GM19239 (cell line): ENCODE data around the gene PRKG1.

Experiments
- DNase-seq: peaks from one replicate; pipeline ENCODE4 v3.0.0; 2011; ENCODE audit warnings: low spot score; ENCODE audit not compliant: insufficient read length
- FAIRE-seq: peaks from 2 replicates; lab custom pipeline; 2011; peaks lifted over from hg19 to GRCh38; lab: Jason Lieb, UNC

Gene PRKG1

DNA sequence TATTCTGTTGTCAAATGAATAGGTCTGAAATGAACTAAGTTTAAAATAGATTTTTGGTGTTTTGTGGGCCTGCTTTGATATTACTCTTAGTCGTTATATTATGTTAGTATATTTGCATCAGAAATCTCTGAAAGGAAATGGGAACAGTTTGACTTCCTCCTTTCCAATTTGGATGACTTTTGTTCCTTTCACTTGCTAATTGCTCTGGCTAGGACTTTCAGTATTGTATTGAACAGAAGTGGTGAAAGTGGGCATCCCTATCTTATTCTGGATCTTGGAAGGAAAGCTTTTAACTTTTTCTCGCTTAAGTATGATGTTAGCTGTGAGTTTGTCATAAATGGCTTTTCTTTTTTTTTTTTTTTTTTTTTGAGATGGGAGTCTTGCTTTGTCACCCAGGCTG lies 966.2 kb downstream of the PRKG1 start:
- FAIRE-seq (no peak), DNase-seq (no peak)

DNA sequence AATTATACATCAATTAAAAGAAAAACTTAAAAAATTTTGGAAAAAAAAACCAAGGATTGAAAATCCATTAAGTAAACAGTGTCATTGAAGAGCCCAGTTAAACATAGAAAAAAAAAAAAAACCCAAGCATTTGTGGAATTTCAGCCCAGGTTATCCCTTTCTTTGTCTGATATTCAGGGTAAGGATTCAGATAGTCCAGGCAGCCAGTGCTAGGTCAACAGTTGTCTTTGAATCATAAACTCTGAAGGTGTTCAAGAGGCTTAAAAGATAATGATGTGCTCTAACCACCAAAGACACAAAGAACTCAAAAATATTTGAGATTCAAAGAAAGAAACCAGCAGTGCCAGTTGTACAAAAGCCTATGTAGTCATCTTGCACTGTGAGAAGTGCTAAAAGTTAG lies 969.5 kb downstream of the PRKG1 start:
- no peak for DNase-seq
- no peak for FAIRE-seq

DNA sequence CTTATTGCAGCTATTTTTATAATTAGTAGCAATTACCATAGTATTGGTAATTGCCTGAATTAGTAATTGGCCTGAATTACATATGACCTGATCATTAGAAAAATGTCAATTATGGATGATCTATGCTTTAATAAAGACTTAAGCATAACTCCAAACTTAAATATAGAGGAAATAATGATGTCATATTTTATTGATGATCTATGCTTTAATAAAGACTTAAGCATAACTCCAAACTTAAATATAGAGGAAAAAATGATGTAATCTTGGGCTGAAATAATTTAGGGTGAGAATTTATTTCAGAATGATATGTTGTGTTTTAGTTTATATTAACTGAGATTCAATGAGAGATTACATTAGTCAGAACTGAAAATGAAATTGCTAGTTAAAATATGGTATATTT lies 973.8 kb downstream of the PRKG1 start:
- FAIRE-seq (no peak), DNase-seq (no peak)

DNA sequence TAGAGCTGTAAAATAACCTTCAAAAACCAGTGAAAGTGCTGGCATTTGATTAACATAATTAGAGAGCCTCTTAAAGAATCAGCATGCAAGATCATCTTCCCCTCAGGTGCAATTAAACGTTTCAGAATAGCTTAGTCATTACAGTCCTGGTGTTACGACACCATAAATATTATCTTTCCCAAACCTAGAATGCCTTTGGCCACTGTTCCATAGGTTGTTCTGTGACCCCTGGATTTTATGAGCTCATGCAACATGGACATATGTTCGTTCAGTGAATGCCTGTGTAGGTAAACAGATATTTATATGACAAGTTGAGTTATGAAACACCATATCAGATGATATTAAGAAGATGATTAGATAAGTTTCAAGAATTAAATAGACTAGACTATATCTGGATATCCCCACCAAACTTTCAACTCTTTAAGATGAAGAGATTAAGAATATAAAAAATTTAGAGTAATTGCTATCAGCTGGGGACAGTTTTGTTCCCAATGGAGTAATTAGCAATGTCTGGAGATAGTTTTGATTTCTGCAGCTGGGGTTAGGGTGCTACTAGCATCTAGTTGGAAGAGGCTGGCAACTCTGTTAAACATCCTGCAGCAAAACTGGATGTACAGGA lies 976.3 kb downstream of the PRKG1 start:
- DNase-seq = no peak
- no peak for FAIRE-seq

DNA sequence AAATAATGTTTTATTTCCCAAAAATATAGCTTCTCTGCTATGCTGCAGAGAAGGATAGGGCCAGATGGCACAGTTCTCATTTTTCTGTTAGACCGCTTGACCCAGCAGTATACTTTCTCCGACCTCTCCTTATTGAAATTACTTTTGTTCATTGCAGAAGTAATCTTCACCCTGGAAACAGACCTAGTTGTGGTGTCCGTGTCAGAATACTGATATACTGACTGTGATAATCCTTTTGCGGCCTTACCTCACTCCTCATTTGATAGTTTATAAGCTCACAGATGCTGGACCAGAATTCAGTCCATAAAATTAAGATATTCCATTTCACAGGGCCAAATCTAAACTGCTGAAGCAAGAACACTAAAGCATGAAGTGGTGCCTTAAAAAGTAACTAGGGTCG lies 979.2 kb downstream of the PRKG1 start:
- DNase-seq (no peak), FAIRE-seq (no peak)

DNA sequence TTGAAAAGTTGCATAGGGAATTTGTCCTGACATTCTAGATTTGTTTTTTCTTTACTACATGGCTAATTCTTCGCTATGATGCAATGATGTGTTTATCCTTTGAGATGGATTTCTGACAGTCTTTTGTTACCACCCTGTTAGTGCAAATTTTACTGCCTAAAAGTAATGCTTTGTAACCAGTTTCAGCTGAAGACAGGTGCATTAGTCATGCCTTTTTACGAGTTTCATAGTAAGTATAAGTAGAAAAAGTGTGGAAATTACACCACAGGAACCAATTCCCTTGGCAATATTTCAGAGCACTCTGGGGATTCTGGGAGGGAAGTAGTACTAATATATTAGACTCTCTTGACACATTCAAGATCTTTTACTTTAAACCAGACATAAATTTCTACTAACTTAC lies 982.0 kb downstream of the PRKG1 start:
- DNase-seq = no peak
- no peak for FAIRE-seq

DNA sequence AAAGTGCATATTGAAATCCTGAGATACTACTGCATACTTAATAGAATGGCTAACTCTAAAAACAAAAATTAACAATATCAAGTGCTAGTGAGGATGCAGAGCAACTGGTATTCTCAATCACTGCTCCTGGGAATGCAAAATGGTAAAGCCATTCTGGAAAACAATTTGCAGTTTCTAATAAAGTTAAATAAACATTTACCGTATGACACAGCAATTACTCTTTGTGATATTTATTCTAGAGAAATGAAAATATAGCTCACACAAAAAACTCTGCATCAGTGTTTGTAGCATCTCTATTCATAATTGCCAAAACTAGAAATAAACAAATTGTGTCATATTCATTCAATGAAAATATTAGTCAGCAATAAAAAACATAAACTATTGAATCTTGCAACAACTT lies 984.8 kb downstream of the PRKG1 start:
- no peak for FAIRE-seq
- no peak for DNase-seq

DNA sequence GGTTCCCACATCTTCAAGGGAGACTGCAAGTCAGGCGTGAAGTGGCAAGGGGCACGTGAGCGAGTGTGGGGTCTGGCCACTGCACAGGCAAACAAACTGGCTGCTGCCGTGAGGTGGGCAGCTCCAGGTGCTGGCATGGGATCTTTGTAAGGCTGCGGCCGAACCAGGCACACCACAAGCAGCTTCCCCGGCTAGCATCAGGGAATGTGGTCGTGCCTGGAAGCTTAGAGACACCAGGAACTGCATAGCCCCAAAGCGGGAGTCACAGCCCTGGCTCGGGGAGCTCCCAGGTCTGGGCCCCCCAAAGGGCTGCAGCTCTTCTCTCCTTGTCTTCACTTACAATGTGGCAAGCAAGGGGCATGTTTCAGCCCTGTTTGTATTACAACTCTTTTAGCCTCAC lies 988.9 kb downstream of the PRKG1 start:
- no peak for FAIRE-seq
- no peak for DNase-seq

DNA sequence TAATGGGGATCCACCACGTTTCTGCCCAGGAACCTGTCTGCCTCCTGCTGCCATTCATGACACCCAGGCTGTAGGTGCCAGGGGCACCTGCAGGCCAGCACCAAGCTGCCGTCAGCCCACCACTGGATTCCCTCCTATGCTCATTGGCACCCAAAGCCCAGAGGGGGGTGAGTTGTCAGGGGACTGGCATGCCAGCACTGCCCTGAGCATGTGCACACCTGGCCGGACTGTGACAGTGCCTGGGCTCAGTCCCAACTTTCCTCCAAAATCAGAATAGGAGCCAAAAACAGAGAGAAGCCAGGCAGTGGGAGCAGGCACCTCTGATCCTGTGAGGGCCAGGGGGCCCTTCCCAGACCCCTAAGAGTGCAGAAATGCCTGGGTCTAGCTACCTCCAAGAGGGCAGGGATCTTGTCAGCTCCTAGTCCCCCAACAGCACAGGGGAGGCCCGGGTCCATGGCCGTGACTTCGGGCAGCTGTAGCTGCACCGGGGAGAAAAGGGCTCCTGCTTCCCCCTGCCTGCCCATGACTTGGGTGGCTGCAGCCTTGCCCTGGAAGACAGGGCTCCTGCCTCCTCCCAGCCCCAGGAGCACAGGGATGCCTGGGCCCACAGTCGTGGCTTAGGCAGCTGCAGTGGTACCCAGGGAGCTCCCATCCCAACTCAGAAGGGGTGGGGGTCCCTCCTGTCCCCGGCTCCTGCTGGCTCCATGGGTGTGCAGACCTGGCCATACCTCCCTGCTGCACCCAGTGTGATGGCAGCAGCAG lies 990.0 kb downstream of the PRKG1 start:
- DNase-seq (no peak), FAIRE-seq (no peak)

DNA sequence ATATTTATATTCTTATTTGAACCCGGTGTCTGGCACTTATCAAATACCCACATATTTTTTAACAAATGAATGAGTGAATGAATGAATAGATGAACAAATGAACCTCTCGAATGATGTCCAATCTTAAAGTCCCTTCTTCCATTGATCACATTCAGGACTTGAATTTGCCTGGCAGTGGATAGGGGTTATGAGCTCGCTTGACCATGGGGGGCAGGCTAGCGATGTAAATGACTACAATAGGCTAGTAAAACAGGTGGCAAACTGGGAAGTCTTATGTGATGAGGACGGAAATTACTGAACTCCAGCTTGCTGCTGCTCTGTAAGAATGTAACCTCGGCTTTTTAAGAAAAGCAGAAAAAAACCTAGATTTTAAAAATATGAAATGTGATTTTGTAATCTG lies 992.1 kb downstream of the PRKG1 start:
- DNase-seq (no peak), FAIRE-seq (no peak)

DNA sequence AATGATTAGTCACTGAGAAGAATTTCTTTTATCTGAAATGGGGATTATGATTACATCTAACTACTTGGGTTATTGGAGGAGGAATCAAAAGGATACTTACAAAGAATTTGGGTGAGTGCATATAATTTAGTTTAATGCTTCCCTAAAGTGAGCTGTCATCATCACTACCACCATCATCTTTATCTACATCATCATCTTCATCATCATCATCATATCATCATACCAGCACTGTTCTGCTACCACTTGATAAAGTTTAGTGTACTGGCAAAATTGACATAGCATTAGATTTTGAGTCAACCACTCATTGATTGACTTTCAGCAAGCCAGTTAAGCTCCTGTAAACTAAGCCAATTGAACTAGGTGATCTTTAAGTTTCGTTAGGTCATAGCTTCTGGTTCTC lies 994.2 kb downstream of the PRKG1 start:
- no peak for DNase-seq
- no peak for FAIRE-seq

DNA sequence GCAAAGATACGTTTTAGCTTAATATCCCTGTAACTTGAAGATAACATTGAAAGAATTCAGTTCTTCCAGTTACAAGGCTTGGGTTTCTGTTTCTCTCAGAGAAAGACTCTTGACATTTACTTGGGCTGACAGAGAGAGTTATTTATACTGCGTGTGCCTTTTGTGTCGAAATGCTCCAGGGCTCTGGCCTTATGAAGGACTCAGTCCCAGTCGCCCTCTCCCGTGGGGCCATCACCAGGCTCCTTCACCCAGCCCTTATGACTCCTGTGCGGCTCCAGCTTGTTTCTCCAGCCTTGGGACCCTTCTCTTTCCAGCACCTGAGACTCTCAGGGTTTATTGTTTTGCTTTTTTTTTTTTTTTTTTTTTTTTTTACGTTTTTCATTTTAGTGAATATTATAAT lies 997.5 kb downstream of the PRKG1 start:
- DNase-seq (no peak), FAIRE-seq (no peak)

DNA sequence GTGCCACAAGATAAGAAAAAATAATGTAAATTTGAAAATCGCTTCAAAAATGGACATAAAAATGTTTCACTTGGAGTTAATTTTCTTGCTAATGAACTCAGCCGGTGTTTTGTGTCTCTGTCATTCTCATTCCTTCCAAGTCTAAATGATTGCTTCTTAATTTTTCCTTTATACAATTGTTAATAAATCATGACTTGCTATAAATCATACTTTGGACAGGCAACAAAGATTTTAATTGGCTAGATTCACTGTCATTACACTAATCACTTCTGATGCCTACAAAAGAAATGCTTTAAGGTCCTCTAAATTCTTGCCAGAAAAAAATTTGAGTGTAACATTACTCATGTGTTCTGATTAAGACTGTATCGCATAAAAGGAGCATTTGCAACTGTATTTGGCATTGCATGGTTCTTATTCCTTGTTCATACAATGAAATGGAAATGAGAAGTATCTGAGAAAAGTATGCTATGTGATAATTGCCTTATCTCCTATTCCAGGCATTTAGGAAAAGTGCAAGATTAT lies 1000.3 kb downstream of the PRKG1 start:
- FAIRE-seq = no peak
- DNase-seq = no peak

DNA sequence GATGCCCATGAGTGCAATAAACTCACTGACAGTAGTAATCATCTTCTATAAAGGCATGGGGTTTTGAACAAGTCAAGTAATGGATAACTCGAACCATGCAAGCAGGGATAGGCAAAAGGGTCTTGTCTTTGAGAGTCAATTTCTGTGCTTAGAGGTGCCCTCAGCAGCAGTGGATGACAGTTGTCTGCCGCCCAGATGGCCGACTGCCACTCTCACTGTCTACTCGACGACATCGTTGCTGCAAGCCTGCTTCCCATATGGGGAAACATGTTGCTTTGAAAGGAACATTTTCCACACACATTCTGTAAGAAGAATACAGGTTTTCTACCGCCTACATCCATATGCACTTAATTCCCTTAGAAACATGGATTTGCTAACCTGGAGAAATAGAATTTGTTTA lies 1003.5 kb downstream of the PRKG1 start:
- FAIRE-seq = no peak

DNA sequence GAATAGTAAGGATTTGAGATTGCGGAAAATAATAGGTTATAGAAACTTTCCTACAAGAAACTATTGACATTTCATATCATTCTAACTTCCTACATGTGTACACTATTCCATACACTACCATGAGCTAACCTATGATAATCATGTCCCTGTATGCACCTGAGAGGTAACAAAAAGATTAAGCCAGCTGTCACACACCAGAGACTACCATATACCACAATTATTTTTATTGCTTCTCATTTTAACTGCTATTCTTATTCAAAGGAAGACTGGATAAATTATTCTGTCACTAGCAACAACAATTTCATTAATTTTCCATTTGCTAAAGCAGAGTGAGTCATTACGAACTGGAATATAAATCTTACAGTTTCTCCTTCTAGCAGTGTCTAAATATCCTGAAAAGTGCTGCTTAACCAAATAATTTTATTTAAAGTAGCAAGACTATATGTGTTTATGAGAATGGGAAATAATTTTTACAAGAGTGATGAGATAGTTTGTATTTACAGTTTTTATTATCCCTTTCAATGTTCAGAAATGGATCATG lies 1004.2 kb downstream of the PRKG1 start:
- no peak for DNase-seq
- FAIRE-seq = no peak

More for the DNA sequence above, 1003.5 kb downstream of the PRKG1 start:
- no peak for DNase-seq

DNA sequence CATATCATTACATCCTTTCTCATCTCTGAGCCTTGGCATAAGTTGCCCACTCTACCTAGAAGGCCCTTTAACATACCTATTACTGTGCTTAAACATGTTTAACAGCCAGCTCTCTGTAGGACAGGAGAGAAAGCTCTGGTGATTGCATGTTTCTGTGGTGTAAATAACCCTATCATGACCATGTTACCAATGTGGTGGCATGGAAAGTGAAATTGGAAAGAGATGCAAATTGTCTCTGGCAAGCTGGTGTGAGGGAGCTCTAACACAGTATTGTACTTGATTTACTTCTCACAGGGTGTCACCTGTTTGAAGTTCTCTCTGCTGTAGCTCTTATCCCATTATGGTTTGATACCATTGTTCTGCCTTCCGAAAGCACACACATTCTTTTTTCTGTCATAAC lies 1008.0 kb downstream of the PRKG1 start:
- FAIRE-seq (no peak), DNase-seq (no peak)

DNA sequence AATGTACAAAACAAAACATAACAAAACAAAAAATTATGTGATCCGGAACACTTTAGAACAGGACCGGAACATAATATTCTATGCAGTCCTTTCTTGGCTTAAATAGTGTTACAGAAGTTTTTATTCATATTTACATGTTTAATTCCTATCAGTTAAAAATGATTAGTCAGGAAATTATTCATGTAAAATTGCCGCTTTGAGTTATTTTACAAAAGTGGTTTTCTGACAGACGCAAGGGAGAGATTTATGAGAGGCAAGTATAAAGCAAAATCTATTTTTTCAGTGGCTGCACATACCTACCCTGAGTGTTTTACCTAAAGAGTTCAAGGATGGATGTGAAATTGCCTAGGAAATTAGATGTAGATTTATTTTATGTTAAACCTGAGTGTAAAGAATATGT lies 1009.1 kb downstream of the PRKG1 start:
- FAIRE-seq (no peak), DNase-seq (no peak)

DNA sequence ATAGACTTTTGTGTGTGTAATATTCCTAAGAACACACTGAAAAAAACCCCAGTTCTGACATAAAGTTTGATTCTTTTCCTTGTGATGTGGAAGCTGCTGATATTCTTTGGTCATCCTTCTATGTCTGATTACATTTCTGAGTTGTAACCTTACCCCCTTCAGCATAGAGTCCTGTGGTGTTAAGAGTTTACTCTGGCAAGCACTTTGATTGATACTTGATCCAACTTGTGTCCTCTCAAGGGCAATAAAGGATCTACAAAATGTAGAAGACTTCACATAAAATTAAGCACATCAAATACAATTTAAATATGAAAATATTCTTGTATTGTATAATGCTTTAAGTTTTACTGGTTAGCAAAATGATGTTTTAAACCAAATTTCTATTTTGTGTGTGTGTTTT lies 1018.1 kb downstream of the PRKG1 start:
- DNase-seq = no peak
- FAIRE-seq = no peak

DNA sequence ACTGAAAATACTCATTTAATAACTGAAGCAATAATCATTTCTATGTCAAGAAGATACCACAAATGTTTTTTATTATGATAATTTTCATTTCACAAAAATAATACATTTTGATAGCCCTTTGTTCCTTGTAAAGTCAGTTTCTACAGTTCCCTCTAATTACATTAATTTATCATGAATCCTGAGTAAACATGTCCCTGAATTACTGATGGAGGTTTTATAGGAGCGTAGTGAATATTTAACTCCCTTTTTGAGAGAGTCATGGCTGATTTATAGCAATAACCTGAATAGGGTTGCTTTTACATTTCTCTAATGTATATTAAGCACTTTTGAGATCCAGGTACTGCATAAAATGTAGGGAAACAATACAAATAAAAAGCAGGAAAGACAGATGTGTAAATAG lies 1023.8 kb downstream of the PRKG1 start:
- FAIRE-seq (no peak), DNase-seq (no peak)

DNA sequence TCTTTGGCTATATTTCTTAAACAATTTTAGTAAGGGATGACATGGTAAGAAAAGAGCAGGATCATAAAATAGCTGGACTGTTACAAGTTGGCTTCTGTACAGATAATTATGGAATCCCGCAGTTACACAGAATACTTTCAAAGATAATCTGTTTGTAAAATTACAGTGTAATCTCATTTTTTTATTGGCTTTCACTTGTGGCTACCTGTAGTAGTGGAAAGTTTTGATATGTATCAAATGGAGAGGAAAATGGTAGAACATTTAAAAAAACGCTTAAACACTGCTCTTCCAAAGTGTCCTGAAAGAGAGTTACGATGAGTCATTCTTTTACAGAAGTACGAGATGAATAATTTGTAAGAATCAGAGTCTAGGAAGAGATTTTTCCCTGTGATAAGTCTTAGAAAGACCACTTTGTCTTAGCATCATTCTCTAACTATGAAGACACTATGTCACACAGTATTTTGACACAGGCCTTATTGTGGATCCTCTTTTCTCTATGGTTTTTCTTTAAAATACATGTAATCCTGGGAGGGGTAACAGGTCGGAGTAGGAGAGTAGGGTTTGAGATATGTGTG lies 1024.8 kb downstream of the PRKG1 start:
- FAIRE-seq (no peak), DNase-seq (no peak)

DNA sequence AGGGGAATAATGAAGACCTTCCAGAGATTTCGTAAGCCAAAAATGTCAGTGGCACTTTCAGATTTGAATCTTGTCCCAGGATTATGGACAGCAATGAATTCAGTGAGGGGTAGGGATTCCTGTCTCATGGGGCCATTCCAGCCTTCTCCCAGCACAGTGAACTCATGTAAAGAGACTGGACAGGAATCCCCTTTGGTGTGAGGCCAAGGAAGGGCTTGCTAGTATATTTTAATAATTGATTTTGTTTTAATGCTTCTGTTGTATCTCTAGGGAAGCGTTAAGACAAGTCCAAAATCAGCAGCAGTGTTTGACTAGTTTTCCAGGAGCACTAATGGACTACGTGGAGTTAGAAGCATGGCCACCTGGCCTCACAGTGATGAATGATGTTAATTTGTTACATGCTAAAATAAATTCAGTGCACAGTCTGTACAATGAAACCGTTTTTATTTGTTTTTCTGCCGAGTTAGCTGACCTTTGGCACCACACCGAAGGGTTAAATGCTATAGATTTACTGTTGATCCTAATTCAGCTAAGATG lies 1025.8 kb downstream of the PRKG1 start:
- FAIRE-seq = no peak
- no peak for DNase-seq
